GM12878 (cell line): ENCODE measurements around the gene RASSF8. TPM values are rescaled to one million over a fixed set of nuclear protein-coding genes. Genes with fewer than 3 reads are reported as not detected.

ENCODE experiments used
- ATAC-seq: fragments of 200-7000 bp; cut with Tn5 transposase; 3 replicates; pipeline ENCODE4 v1.9.1; 2020; ENCODE audit warnings: mild to moderate bottlenecking, moderate library complexity
- BruUV-seq: library from RNA; stranded (reverse); fragments of 400-500 nt; replicated peaks from 2 replicates; lab custom pipeline; 2021; lab: Mats Ljungman, UMichigan
- CTCF ChIA-PET: fragments of 300-600 bp; sonication (Branson Sonifier 250); formaldehyde crosslinking; extraction: SDS; loops from one replicate; lab custom pipeline; 2021; ENCODE audit warnings: inconsistent platforms; lab: Yijun Ruan, JAX
- POLR2A ChIA-PET: fragments of 350-600 bp; formaldehyde crosslinking; extraction: SDS; loops from one replicate; lab custom pipeline; 2021; ENCODE audit warnings: inconsistent platforms; lab: Charles Lee
- RAD21 ChIA-PET: fragments of 300-600 bp; sonication (Branson Sonifier 250); formaldehyde crosslinking; loops from one replicate; lab custom pipeline; 2023; ENCODE audit warnings: antibody characterized with exemption; ENCODE audit not compliant: unreplicated experiment; lab: Charles Lee
- SMC1A ChIA-PET: fragments of 300-600 bp; sonication (Branson Sonifier 250); formaldehyde crosslinking; loops from one replicate; lab custom pipeline; 2023; ENCODE audit not compliant: unreplicated experiment, uncharacterized antibody; lab: Charles Lee
- DNase-seq: peaks from one replicate; pipeline ENCODE4 v3.0.0-alpha.2; 2011; ENCODE audit warnings: low read depth, low spot score
- FAIRE-seq: peaks from 3 replicates; lab custom pipeline; 2011; peaks lifted over from hg19 to GRCh38; lab: Jason Lieb, UNC
- H2AFZ ChIP-seq: 2 replicates; pipeline ENCODE4 v1.6.0; 2011; ENCODE audit warnings: low read depth, low read length, control low read depth; ENCODE audit not compliant: control insufficient read depth
- H3K27ac ChIP-seq: 2 replicates; pipeline ENCODE4 v1.5.1; 2011; ENCODE audit warnings: control low read depth; ENCODE audit not compliant: control insufficient read depth, insufficient read depth
- H3K27me3 ChIP-seq, 2 experiments: replicated peaks in 1 of 2; 2 replicates each; pipeline versions ENCODE4 v1.6.0 to v1.6.1; 2011; ENCODE audit warnings: low read length in 1 of 2; ENCODE audit not compliant: control insufficient read depth in 2 of 2, insufficient read depth in 2 of 2
- H3K36me3 ChIP-seq, 2 experiments: 2 replicates each; pipeline ENCODE4 v1.5.1; 2011; ENCODE audit warnings: low read length in 1 of 2; ENCODE audit not compliant: control insufficient read depth in 2 of 2, insufficient read depth in 2 of 2
- H3K4me1 ChIP-seq: 2 replicates; pipeline ENCODE4 v1.6.1; 2011; ENCODE audit warnings: mild to moderate bottlenecking, low read length, moderate library complexity, mixed read lengths; ENCODE audit not compliant: control insufficient read depth, insufficient read depth
- H3K4me2 ChIP-seq: 2 replicates; pipeline ENCODE4 v1.6.0; 2011; ENCODE audit warnings: control low read depth; ENCODE audit not compliant: control insufficient read depth, insufficient read depth
- H3K4me3 ChIP-seq: fragments of 200-600 bp; sonication (generic); 2 replicates; pipeline ENCODE4 v1.5.1; 2016
- H3K79me2 ChIP-seq: 2 replicates; pipeline ENCODE4 v1.6.0; 2011; ENCODE audit warnings: low read length; ENCODE audit not compliant: control insufficient read depth, insufficient read depth
- H3K9ac ChIP-seq: 2 replicates; pipeline ENCODE4 v1.8.0; 2011; ENCODE audit warnings: low read length, control low read depth, mixed read lengths; ENCODE audit not compliant: control insufficient read depth, insufficient read depth
- H3K9me3 ChIP-seq: replicated peaks from 3 replicates; pipeline ENCODE4 v1.5.1; 2011; ENCODE audit warnings: mild to moderate bottlenecking, low read length; ENCODE audit not compliant: control insufficient read depth, insufficient read depth
- H4K20me1 ChIP-seq: 2 replicates; pipeline ENCODE4 v1.6.0; 2011; ENCODE audit not compliant: control insufficient read depth, insufficient read depth
- ASH2L ChIP-seq: fragments of 300-600, 200-600 bp; sonication (generic); IDR thresholded peaks from 2 replicates; pipeline ENCODE4 v1.6.1; 2017; ENCODE audit warnings: low read depth, mild to moderate bottlenecking, borderline replicate concordance
- CBX3 ChIP-seq: fragments of 200-600 bp; sonication (generic); IDR thresholded peaks from 2 replicates; pipeline ENCODE4 v1.6.1; 2016; ENCODE audit warnings: low read depth, borderline replicate concordance
- EZH2 ChIP-seq: IDR thresholded peaks from 2 replicates; pipeline ENCODE4 v1.6.1; 2012; ENCODE audit warnings: low read depth, mild to moderate bottlenecking, control low read depth, inconsistent platforms, low read length, borderline replicate concordance; ENCODE audit not compliant: control insufficient read depth
- NR2C2 ChIP-seq: IDR thresholded peaks from 2 replicates; pipeline ENCODE4 v1.6.1; 2011; ENCODE audit warnings: borderline replicate concordance, low read depth; ENCODE audit not compliant: control insufficient read depth, insufficient read length
- RBBP5 ChIP-seq: fragments of 200-600 bp; sonication (generic); conservative IDR thresholded peaks from 2 replicates; pipeline ENCODE4 v1.6.1; 2016
- SMC3 ChIP-seq: IDR thresholded peaks from 2 replicates; pipeline ENCODE4 v1.6.1; 2011; ENCODE audit warnings: low read length, improper control_type of control experiment, borderline replicate concordance
- SPI1 ChIP-seq: IDR thresholded peaks from 2 replicates; pipeline ENCODE4 v1.6.1; 2011; ENCODE audit warnings: low read depth, mild to moderate bottlenecking, low read length, moderate library complexity, borderline replicate concordance; ENCODE audit not compliant: insufficient read depth
- SRF ChIP-seq, 2 experiments: IDR thresholded peaks; 2 replicates each; pipeline ENCODE4 v1.6.1; 2011; ENCODE audit warnings: low read depth in 2 of 2, low read length in 2 of 2, mild to moderate bottlenecking in 1 of 2, moderate library complexity in 1 of 2
- USF2 ChIP-seq: IDR thresholded peaks from 2 replicates; pipeline ENCODE4 v1.6.1; 2011; ENCODE audit warnings: low read depth, low read length, improper control_type of control experiment, borderline replicate concordance
- WGBS: methylation state at CpG from one replicate; pipeline ENCODE4 v1.1.6; 2016; ENCODE audit warnings: low lambda C conversion rate; ENCODE audit not compliant: insufficient replicate concordance, insufficient coverage; ENCODE audit errors: missing lambda C conversion rate; 5-methylcytosine and 5-hydroxymethylcytosine counted together
- in situ Hi-C: fragments of 300-500 bp; cut with MboI; formaldehyde crosslinking; loops from 9 replicates; pipeline ENCODE4 v1.14.3; 2018; ENCODE audit warnings: mixed read lengths
- intact Hi-C: fragments of 100-400 bp; cut with micrococcal nuclease; formaldehyde crosslinking; loops from one replicate; pipeline ENCODE4 v1.14.2; 2022; ENCODE audit not compliant: unreplicated experiment
- polyA plus RNA-seq, 11 experiments: library from polyadenylated mRNA; depleted of rRNA in 4 of 11; unstranded in 6 of 11; stranded (reverse) in 5 of 11; fragments of >200 nt; fragmentation: Nextera tagmentation in 4 of 11; fragmentation: Illumina TruSeq in 1 of 11; extraction: Ambion mirVana in 4 of 11; extraction: Trizol in 1 of 11; gene quantifications; 1 replicate in 1 of 11; 2 replicates in 10 of 11; pipeline versions ENCODE4 v1.2.1 to v1.2.3, GENCODE V29; 2011 to 2016; ENCODE audit warnings: inconsistent platforms in 2 of 11, missing spikeins in 2 of 11, low read depth in 1 of 11
- total RNA-seq, 4 experiments: library from RNA; depleted of rRNA in 3 of 4; stranded (reverse); fragments of >200 nt in 3 of 4; fragmentation: Illumina TruSeq in 1 of 4; extraction: Trizol in 1 of 4; gene quantifications; 2 replicates each; pipeline versions ENCODE4 v1.2.1 to v1.2.3, GENCODE V29; 2013 to 2021
- TF ChIP-seq, protein P1 (sequence below): fragments of 450-650 bp; formaldehyde crosslinking; IDR thresholded peaks from 2 replicates; pipeline ENCODE4 v1.5.0; 2022; ENCODE audit warnings: mild to moderate bottlenecking, missing genetic modification characterization
- TF ChIP-seq, protein P2 (sequence below): fragments of 450-650 bp; IDR thresholded peaks from 2 replicates; pipeline ENCODE4 v1.6.1; 2017; ENCODE audit warnings: borderline replicate concordance

The RASSF8 gene
- total and polyA plus RNA-seq, 10 of the 15 experiments (the other 5 are each of a cell fraction or from before 2014, with no cell fraction given) = 0.06 to 0.18 (median 0.08) TPM; not detected in 6

DNA sequence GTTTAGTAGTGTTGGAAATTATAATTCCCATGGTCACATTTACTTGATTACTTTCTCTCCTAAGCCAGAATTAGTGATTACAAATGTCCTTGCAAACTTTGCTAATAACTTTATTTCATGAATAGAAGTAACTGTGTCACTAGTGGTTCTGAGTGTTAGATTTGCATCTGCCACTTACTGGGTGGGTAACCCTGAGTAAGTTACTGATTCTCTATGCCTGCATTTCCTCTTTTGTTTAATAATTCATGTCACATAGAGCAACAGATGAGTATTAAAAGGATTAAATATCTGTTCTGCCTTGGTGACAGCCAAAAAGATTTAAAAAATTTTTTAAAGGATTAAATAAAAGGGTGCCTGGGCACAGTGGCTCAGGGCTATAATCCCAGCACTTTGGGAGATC lies 87.7 kb downstream of the RASSF8 start:
- H3K4me2 ChIP-seq = no peak overlapping the region
- no peak for FAIRE-seq
- ATAC-seq = no peak
- intact Hi-C loops (no loop called here), in situ Hi-C loops (no loop called here)
- SMC1A ChIA-PET = no interaction called here
- BruUV-seq = no TSS peak
- TF ChIP-seq SRF (IDR thresholded peaks at IDR 0.05; ENCODE audit: low read depth in 2 of 2, low read length in 2 of 2) = no peak
- TF ChIP-seq ASH2L = no peak
- H3K27ac ChIP-seq = no peak overlapping the region
- no peak overlapping the region for H3K4me3 ChIP-seq
- no peak for DNase-seq
- H3K9me3 ChIP-seq = no peaks in the 10 kb centered on the region
- H3K79me2 ChIP-seq = no peaks in the 10 kb centered on the region
- RAD21 ChIA-PET = no interaction called here
- no peaks in the 10 kb centered on the region for H3K4me1 ChIP-seq
- no peaks in the 10 kb centered on the region for H4K20me1 ChIP-seq
- H3K9ac ChIP-seq = no peak overlapping the region
- POLR2A ChIA-PET = no interaction called here
- no peaks in the 10 kb centered on the region for H3K36me3 ChIP-seq
- CTCF ChIA-PET = no interaction called here
- no peak overlapping the region for H2AFZ ChIP-seq
- H3K27me3 ChIP-seq = no peaks in the 10 kb centered on the region

- H3K79me2 ChIP-seq = no peaks in the 10 kb centered on the region
- BruUV-seq = no TSS peak
- WGBS = 35% methylated on average over 1 of the region's 1 CpG
- ChIA-PET CTCF (no interaction called here), POLR2A (no interaction called here), SMC1A (no interaction called here), RAD21 (no interaction called here)
- TF ChIP-seq, protein P1, sequence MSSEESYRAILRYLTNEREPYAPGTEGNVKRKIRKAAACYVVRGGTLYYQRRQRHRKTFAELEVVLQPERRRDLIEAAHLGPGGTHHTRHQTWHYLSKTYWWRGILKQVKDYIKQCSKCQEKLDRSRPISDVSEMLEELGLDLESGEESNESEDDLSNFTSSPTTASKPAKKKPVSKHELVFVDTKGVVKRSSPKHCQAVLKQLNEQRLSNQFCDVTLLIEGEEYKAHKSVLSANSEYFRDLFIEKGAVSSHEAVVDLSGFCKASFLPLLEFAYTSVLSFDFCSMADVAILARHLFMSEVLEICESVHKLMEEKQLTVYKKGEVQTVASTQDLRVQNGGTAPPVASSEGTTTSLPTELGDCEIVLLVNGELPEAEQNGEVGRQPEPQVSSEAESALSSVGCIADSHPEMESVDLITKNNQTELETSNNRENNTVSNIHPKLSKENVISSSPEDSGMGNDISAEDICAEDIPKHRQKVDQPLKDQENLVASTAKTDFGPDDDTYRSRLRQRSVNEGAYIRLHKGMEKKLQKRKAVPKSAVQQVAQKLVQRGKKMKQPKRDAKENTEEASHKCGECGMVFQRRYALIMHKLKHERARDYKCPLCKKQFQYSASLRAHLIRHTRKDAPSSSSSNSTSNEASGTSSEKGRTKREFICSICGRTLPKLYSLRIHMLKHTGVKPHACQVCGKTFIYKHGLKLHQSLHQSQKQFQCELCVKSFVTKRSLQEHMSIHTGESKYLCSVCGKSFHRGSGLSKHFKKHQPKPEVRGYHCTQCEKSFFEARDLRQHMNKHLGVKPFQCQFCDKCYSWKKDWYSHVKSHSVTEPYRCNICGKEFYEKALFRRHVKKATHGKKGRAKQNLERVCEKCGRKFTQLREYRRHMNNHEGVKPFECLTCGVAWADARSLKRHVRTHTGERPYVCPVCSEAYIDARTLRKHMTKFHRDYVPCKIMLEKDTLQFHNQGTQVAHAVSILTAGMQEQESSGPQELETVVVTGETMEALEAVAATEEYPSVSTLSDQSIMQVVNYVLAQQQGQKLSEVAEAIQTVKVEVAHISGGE (CRISPR knock-in tag) = no peak
- TF ChIP-seq RBBP5 (no peak), USF2 (no peak), NR2C2 (no peak), SPI1 (no peak), CBX3 (no peak), EZH2 (no peak), SMC3 (no peak)
- TF ChIP-seq, protein P2, sequence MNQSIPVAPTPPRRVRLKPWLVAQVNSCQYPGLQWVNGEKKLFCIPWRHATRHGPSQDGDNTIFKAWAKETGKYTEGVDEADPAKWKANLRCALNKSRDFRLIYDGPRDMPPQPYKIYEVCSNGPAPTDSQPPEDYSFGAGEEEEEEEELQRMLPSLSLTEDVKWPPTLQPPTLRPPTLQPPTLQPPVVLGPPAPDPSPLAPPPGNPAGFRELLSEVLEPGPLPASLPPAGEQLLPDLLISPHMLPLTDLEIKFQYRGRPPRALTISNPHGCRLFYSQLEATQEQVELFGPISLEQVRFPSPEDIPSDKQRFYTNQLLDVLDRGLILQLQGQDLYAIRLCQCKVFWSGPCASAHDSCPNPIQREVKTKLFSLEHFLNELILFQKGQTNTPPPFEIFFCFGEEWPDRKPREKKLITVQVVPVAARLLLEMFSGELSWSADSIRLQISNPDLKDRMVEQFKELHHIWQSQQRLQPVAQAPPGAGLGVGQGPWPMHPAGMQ = no peak
- no peaks in the 10 kb centered on the region for H3K4me1 ChIP-seq
- no peak overlapping the region for H2AFZ ChIP-seq
- DNase-seq = no peak
- in situ Hi-C loops (no loop called here), intact Hi-C loops (no loop called here)
- H3K27me3 ChIP-seq = no peaks in the 10 kb centered on the region
- H3K4me2 ChIP-seq = no peak overlapping the region
- no peak overlapping the region for H3K27ac ChIP-seq
- H3K4me3 ChIP-seq = no peak overlapping the region
- no peaks in the 10 kb centered on the region for H3K9me3 ChIP-seq
- no peak overlapping the region for H3K9ac ChIP-seq
- FAIRE-seq = no peak
- H4K20me1 ChIP-seq = no peaks in the 10 kb centered on the region
- no peaks in the 10 kb centered on the region for H3K36me3 ChIP-seq
- ATAC-seq = no peak
These were observed 88.4 kb downstream of the RASSF8 start for GRCh38 chr12:26046906-26047305.
